HepG2 (cell line): Measurements from ENCODE around the gene SHCBP1L. TPM values are rescaled to one million over a fixed set of nuclear protein-coding genes. Genes with fewer than 3 reads are reported as not detected.
A peak's percentile ranks its signal among the peaks of the same experiment; 100 is the strongest.

Experiments used
- ATAC-seq: fragments of 200-7000 bp; cut with Tn5 transposase; 3 replicates; pipeline ENCODE4 v1.9.1; 2020; ENCODE audit warnings: mild to moderate bottlenecking, moderate library complexity
- BruUV-seq: library from RNA; stranded (reverse); fragments of 400-500 nt; replicated peaks from 2 replicates; lab custom pipeline; 2021; lab: Mats Ljungman, UMichigan
- CTCF ChIA-PET: fragments of 300-600 bp; formaldehyde crosslinking; extraction: SDS; loops from one replicate; lab custom pipeline; 2021; ENCODE audit warnings: low total read pairs, inconsistent platforms, low intra/inter-chr PET ratio; lab: Yijun Ruan, JAX
- POLR2A ChIA-PET: fragments of 350-600 bp; sonication (Branson Sonifier 250); formaldehyde crosslinking; loops from one replicate; lab custom pipeline; 2020; ENCODE audit warnings: antibody characterized with exemption, inconsistent platforms; lab: Yijun Ruan, JAX
- DNase-seq: peaks from one replicate; pipeline ENCODE4 v3.0.0-alpha.2; 2015; ENCODE audit warnings: low spot score
- FAIRE-seq: peaks from 3 replicates; lab custom pipeline; 2011; peaks lifted over from hg19 to GRCh38; lab: Jason Lieb, UNC
- H2AFZ ChIP-seq: one replicate; pipeline ENCODE4 v1.6.1; 2011; ENCODE audit warnings: low read length, inconsistent platforms
- H3K27ac ChIP-seq: fragments of 300-600 bp; 3 replicates; pipeline ENCODE4 v1.8.0; 2011; ENCODE audit warnings: mixed run types, mild to moderate bottlenecking, mixed read lengths, low read length, inconsistent platforms; ENCODE audit not compliant: insufficient read depth; ENCODE audit errors: extremely low read length
- H3K27me3 ChIP-seq, 2 experiments: fragments of 200-600 bp in 1 of 2; 2 replicates in 1 of 2; 3 replicates in 1 of 2; pipeline versions ENCODE4 v1.6.0 to v1.8.0; 2011; ENCODE audit warnings: low read length in 2 of 2, mild to moderate bottlenecking in 2 of 2, moderate library complexity in 2 of 2, inconsistent platforms in 1 of 2; ENCODE audit not compliant: insufficient read depth in 2 of 2, control insufficient read depth in 1 of 2
- H3K36me3 ChIP-seq, 2 experiments: fragments of 200-600 bp in 1 of 2; replicated peaks in 1 of 2; 2 replicates in 1 of 2; 3 replicates in 1 of 2; pipeline versions ENCODE4 v1.5.1 to v1.8.0; 2011; ENCODE audit warnings: low read length in 2 of 2, inconsistent platforms in 1 of 2; ENCODE audit not compliant: insufficient read depth in 2 of 2, control insufficient read depth in 1 of 2
- H3K4me1 ChIP-seq: 2 replicates; pipeline ENCODE4 v1.5.1; 2012; ENCODE audit warnings: low read length, inconsistent platforms; ENCODE audit not compliant: insufficient read depth
- H3K4me2 ChIP-seq: 2 replicates; pipeline ENCODE4 v1.6.0; 2011; ENCODE audit warnings: low read depth, low read length, inconsistent platforms
- H3K4me3 ChIP-seq, 3 experiments: fragments of 200-600 bp in 1 of 3; sonication (generic), shearing (Covaris generic) in 1 of 3; replicated peaks in 1 of 3; 2 replicates each; pipeline ENCODE4 v1.5.1; 2011 to 2016; ENCODE audit warnings: low read length in 3 of 3, inconsistent platforms in 2 of 3, low read depth in 2 of 3, mild to moderate bottlenecking in 2 of 3, control low read depth in 1 of 3, mixed read lengths in 1 of 3; ENCODE audit not compliant: insufficient read depth in 1 of 3
- H3K79me2 ChIP-seq: one replicate; pipeline ENCODE4 v1.6.1; 2011; ENCODE audit warnings: low read length, inconsistent platforms; ENCODE audit not compliant: insufficient read depth
- H3K9ac ChIP-seq: 2 replicates; pipeline ENCODE4 v1.6.0; 2011; ENCODE audit warnings: mild to moderate bottlenecking, low read depth, low read length, inconsistent platforms; ENCODE audit not compliant: insufficient read depth
- H3K9me3 ChIP-seq: 2 replicates; pipeline ENCODE4 v1.5.1; 2012; ENCODE audit warnings: mild to moderate bottlenecking, low read length
- H4K20me1 ChIP-seq: 2 replicates; pipeline ENCODE4 v1.6.0; 2011; ENCODE audit warnings: inconsistent platforms, mild to moderate bottlenecking, low read length, moderate library complexity; ENCODE audit not compliant: insufficient read depth
- CC2D1A ChIP-seq: sonication (generic); formaldehyde crosslinking; IDR thresholded peaks from 2 replicates; pipeline ENCODE4 v1.8.1; 2023; ENCODE audit warnings: mild to moderate bottlenecking, missing genetic modification reagents
- CCDC6 ChIP-seq: sonication (generic); formaldehyde crosslinking; IDR thresholded peaks from 2 replicates; pipeline ENCODE4 v1.8.1; 2022; ENCODE audit warnings: mild to moderate bottlenecking, missing genetic modification reagents, moderate library complexity
- GMEB1 ChIP-seq: sonication (generic); formaldehyde crosslinking; IDR thresholded peaks from 2 replicates; pipeline ENCODE4 v1.5.1; 2020; ENCODE audit warnings: missing genetic modification reagents, mild to moderate bottlenecking, borderline replicate concordance
- PAXIP1 ChIP-seq: sonication (generic); formaldehyde crosslinking; conservative IDR thresholded peaks from 2 replicates; pipeline ENCODE4 v1.4.0; 2020; ENCODE audit warnings: mild to moderate bottlenecking, missing genetic modification reagents, moderate library complexity
- ZBTB44 ChIP-seq: sonication (generic); formaldehyde crosslinking; IDR thresholded peaks from 2 replicates; pipeline ENCODE4 v1.4.0; 2020; ENCODE audit warnings: missing genetic modification reagents
- ZNF619 ChIP-seq: sonication (generic); formaldehyde crosslinking; IDR thresholded peaks from 2 replicates; pipeline ENCODE4 v1.4.0; 2020; ENCODE audit warnings: mild to moderate bottlenecking, missing genetic modification reagents
- WGBS: methylation state at CpG from one replicate; pipeline ENCODE4 v1.1.6; 2017; ENCODE audit warnings: low lambda C conversion rate; 5-methylcytosine and 5-hydroxymethylcytosine counted together
- in situ Hi-C: cut with HindIII; loops from 2 replicates; pipeline ENCODE4 v1.10.0; 2017; ENCODE audit warnings: low pct_unique_long_range_greater_than_20kb; ENCODE audit not compliant: extremely low pct_ligation_motif_present
- intact Hi-C: fragments of 100-400 bp; cut with micrococcal nuclease; formaldehyde crosslinking; loops from one replicate; pipeline ENCODE4 v1.10.0; 2022; ENCODE audit not compliant: unreplicated experiment
- polyA plus RNA-seq, 8 experiments: library from polyadenylated mRNA; depleted of rRNA in 3 of 8; stranded (reverse) in 7 of 8; unstranded in 1 of 8; fragments of >200 nt; fragmentation: Illumina TruSeq in 4 of 8; extraction: Trizol in 4 of 8; gene quantifications; 2 replicates each; pipeline versions ENCODE4 v1.2.1 to v1.2.3, GENCODE V29; 2011 to 2016; ENCODE audit warnings: low read depth in 4 of 8, missing spikeins in 1 of 8, mixed read lengths in 1 of 8; ENCODE audit not compliant: insufficient read depth in 1 of 8
- total RNA-seq, 5 experiments: library from RNA; depleted of rRNA; stranded (reverse); fragments of >200 nt; fragmentation: Illumina TruSeq; extraction: Trizol; gene quantifications; 2 replicates each; pipeline ENCODE4 v1.2.3, GENCODE V29; 2016; ENCODE audit warnings: low read depth in 1 of 5

Gene SHCBP1L
- total and polyA plus RNA-seq, 2 of the 13 experiments (the other 11 are each of a cell fraction or from before 2014, with no cell fraction given) = not detected

- TF ChIP-seq ZBTB44 (CRISPR knock-in tag) (no peak), CC2D1A (CRISPR knock-in tag) (no peak), GMEB1 (CRISPR knock-in tag) (no peak), ZNF619 (no peak)
These were observed 42.8 kb downstream of the SHCBP1L start (continued) for GRCh38 chr1:182910143-182910542.

GRCh38 chr1:182909578-182909977 is 43.4 kb downstream of the SHCBP1L start:
- FAIRE-seq = no peak

More at GRCh38 chr1:182909578-182909977, 43.4 kb downstream of the SHCBP1L start:
- H3K27me3 ChIP-seq = no peaks in the 10 kb centered on the region
- TF ChIP-seq PAXIP1 (CRISPR knock-in tag) (no peak), CCDC6 (no peak)
- no TSS peak for BruUV-seq
- H3K9me3 ChIP-seq = no peaks in the 10 kb centered on the region
- WGBS = 42% methylated on average over 4 of the region's 4 CpGs
- H3K4me3 ChIP-seq = no peak overlapping the region
- no peaks in the 10 kb centered on the region for H3K36me3 ChIP-seq
- ChIA-PET CTCF (no interaction called here), POLR2A (no interaction called here)
- intact Hi-C loops = no loop called here
- no peak overlapping the region for H3K27ac ChIP-seq
- no peak overlapping the region for H2AFZ ChIP-seq
- no peak overlapping the region for H3K4me2 ChIP-seq
- DNase-seq (peak; percentile 27), ATAC-seq (peak; percentile 38; the same call in 2 of the 3 replicates)
- in situ Hi-C loops = no loop called here
- no peaks in the 10 kb centered on the region for H3K79me2 ChIP-seq
- no peak overlapping the region for H3K9ac ChIP-seq
- H3K4me1 ChIP-seq = peaks cover 12% of the 10 kb centered on the region
- H4K20me1 ChIP-seq = no peaks in the 10 kb centered on the region
